Activated CD8-positive, alpha-beta memory T cell treated with anti-CD3 and anti-CD28 coated beads, Interleukin-2, amount 50 U/mL, for 24 hours (primary cell): ENCODE data around the gene ECEL1.

ENCODE experiments used
- DNase-seq: peaks from one replicate; pipeline ENCODE4 v3.0.0-alpha.2; 2020; ENCODE audit errors: extremely low read depth

The ECEL1 gene

DNA sequence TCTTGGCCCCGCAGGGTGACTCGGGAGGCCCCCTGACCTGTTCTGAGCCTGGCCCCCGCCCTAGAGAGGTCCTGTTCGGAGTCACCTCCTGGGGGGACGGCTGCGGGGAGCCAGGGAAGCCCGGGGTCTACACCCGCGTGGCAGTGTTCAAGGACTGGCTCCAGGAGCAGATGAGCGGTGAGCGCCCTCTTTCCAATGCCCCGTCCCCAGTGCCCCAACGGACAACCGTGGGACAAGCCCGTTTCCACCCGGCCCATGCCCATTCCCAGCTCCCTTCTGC lies 35.7 kb upstream of the ECEL1 start:
- no peak for DNase-seq

DNA sequence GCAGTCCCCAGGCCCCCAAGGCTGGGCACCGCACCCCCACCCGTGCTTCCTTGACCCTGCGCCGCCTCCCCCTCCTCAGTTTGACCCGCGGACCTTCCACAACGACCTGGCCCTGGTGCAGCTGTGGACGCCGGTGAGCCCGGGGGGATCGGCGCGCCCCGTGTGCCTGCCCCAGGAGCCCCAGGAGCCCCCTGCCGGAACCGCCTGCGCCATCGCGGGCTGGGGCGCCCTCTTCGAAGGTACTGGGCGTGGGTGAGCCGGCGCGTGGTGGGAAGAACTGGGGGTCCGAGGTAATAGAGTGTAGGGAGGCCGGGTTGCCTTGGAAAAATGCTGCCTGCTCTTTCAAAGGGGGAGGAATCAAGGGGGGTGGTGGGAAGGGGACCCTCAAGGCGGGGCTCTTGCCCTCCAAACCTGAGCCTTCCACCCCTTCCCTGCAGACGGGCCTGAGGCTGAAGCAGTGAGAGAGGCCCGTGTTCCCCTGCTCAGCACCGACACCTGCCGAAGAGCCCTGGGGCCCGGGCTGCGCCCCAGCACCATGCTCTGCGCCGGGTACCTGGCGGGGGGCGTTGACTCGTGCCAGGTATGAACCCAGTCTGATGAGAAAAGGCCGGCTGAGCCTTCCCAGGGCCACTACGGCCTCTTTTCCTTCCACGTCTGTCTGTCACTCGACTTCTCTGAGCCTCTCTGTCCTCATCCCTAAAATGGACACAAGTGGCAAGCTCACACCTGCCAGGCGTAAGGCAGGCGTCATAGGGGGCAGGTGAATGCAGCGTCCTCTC lies 35.2 kb upstream of the ECEL1 start:
- DNase-seq: no peak

DNA sequence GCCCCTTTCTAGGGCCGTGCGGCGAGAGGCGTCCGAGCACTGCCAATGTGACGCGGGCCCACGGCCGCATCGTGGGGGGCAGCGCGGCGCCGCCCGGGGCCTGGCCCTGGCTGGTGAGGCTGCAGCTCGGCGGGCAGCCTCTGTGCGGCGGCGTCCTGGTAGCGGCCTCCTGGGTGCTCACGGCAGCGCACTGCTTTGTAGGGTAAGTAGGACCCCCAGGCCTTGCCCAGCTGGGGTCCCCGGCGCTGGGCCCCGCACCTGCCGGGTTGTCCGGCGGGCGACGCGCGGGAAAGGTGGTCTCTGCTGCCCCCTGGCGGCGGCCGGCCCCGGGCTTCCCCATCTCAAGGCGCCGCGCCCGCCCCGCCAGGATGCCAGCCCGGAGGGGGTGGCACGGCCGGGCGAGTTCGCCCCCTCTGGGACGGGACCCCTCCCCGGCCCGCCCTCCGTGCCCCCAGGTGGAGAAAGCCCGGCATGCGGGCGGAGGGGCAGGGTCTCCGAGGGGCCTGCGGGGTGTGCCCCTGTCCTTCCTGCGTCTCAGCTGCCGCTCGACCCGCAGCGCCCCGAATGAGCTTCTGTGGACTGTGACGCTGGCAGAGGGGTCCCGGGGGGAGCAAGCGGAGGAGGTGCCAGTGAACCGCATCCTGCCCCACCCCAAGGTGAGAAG lies 34.5 kb upstream of the ECEL1 start:
- no peak for DNase-seq

DNA sequence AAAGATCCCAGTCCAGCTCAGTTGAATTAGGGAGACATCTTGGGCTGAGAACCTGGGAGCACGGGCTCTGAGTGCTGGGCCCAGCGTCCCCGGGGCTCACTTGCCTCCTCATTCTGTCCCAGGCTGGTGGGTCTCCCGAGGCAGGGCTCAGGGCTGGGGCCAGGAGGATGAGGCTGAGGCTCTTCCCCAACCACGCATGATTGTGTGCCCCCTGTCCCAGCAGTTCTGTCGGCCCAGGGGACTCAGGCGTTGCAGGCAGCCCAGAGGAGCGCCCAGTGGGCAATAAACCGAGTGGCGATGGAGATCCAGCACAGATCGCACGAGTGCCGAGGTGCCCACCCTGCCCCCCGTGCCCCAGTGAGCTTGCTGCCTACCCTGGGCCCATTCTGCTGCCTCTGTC lies 33.5 kb upstream of the ECEL1 start:
- DNase-seq: no peak

DNA sequence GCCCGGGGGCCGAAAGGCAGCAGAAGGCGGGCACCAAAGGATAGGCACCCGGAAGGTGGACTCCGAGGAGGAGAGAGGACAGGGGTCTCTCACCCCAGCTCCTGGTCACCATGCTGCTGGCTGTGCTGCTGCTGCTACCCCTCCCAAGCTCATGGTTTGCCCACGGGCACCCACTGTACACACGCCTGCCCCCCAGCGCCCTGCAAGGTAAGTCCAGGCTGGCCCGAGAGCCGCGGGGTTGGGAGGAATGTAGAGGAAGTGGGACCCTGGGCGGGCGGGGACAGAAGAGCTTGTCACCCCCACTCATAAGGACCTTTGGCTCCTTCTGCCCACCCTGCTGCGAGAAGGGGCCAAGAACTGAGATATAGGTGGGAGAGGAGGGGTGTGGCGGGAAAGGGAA lies 32.9 kb upstream of the ECEL1 start:
- no peak for DNase-seq

DNA sequence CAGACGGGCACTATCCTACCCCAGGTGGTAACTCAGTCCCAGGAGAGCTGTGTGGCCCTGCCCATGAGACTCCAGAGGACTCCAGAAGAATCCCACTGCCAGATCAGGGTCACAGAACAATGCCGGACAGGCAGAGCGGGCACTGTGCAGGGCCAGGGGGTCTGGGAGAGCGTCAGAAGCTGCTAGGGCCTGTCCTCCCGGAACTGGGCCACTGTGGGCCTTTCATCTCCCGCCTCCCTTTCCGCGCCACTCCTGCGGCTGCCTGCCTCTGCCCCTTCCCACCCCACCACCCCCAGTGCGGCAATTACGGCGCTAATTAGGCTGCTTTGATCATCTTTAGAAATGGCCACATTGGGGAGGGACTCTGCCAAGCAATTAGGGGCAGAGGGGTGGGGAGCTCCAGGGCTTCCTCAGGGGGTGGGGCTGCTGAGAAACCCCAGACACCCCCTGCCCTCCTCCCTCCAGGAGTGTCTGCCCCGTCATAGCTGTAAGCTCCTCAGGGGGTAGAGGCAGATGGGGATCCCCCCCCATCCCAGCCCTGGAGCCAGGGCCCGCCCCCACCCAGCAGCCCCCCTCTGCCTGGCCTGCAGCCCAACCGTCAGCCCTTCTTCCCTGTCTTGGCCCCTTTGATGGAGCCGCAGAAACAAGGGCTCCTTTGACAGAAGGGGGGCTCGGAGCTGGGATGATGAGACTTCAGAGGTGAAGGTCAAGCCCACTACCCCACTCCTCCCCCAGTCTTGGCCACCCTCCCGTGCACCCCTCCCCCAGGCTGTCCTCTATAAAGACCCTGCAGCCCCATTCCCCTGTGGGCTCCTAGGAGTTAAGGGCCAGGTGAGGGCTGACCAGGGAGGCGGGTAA lies 32.2 kb upstream of the ECEL1 start, which contains the start of gene PRSS56:
Gene PRSS56 (plus strand): TSS at position 808 of the 858 bp plus-strand sequence. CDS start 211 bp downstream, outside the sequence.
- no peak for DNase-seq

DNA sequence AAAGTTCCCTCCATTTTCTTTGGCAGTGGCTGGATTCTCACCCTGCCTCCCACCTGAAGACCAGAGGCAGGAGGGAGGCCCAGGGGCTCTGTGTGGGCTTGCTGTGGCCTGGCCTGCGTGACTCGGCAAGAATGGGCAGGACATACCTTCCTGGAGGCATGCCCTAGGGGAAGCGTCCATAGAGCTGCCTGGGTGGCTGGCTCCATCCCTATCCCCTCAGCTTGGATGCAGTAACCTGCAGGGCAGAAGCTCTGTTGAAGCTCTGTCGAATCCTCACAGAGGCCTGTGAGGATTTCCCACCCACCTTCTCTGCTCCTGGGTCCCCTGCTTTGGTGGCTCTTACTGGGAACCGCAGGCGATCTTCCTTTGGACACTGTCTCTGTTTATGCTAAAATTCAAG lies 31.2 kb upstream of the ECEL1 start:
- DNase-seq: no peak

DNA sequence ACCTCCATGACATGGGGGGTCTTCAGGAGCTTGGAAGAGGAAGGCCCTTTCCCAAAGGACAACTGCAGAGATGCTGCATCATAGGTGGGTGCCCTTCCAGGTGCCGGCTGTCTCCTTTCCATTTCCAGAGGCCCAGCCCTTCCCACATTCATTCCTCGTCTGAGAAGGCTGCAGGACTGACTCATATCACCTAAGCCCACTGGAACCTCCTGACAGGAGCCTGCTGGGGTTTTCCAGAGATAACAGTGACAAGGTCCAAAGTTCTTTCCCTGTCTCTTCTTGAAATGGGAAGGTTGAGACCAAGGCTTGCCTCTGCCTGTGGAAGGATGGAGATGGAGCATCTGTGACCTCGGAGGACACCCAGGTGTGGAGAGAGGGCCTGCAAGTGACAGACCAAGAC lies 28.9 kb upstream of the ECEL1 start:
- no peak for DNase-seq

DNA sequence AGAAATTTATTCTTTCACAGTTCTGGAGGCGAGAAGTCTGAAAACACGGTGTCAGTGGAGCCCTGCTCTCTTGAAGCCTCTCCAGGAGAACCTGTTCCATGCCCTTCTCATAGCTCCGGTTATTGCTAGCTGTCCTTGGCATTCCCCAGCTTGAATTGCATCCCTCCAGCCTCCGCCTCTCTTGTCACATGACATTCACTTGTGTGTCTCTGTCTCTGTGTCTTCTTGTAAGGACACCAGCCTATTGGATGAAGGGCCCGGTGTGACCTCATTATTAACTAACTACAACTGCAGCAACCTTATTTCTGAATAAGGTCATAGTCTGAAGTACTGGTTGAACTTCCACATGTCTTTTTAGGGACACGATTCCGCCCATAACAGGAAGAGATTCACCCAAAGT lies 28.0 kb upstream of the ECEL1 start:
- DNase-seq: no peak

DNA sequence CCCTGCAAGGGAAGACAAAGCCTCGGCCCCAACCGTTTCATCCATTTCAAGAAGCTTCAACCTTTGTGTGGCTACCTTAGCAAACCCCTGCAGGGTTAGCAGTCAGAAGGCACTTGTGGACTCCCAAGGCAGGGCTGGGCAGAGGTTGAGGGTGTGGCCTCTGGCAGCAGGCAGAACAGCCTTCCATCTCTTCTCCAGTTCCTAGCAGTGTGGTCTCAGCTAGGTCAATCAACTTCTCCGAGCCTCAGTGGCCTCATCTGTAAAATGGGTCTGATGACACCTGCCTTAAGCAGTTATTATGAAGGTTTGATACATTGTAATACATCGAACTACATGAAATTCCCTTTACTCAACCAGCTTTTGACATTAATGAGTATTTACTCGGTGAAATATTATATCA lies 25.7 kb upstream of the ECEL1 start:
- DNase-seq: no peak

DNA sequence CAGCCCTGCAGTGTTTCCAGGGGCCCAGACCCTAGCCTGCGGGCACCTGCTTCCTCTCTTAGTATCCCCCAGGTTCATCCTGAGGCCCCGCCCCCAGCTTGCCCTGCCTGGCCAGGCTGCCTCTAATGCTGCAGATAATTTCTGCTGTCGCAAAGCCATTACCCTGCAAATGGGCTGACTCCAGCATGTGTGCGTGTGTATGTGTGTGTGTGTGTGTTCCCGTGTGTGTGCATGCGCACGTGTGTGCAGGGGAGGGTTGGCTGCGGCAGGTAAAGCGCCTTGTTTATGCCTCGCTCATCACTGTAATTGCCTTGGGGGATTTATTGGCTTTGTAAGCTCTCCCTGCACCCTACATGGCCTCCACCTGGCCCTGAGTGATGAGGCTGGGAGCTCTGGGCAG lies 25.0 kb upstream of the ECEL1 start:
- no peak for DNase-seq

DNA sequence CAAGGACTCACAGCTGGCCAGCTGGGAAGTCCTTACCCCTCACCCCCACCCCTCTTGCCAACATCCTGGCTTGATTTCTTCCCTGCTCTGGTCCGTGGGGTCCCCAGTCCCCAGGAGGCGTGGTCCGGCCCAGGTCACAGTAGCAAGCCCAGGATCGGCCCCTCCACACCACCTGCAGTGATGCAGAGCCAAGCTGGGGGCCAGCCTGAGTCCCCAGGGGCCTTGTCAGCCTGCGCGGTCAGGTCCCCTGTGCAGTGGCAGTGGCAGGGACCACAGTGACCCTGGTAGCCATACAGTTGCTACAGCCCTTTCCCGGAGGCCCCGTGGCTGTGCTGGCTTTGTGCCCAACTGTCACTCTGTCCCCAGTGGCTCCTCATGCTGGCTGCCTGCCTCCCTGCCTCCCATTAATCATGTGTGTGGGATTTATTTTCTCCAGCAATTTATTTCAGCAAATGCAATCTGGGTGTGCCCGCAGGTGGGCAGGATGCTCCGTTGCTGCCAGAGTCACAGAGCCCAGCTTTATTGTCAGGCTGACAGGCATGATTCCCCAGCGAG lies 23.8 kb upstream of the ECEL1 start:
- no peak for DNase-seq

DNA sequence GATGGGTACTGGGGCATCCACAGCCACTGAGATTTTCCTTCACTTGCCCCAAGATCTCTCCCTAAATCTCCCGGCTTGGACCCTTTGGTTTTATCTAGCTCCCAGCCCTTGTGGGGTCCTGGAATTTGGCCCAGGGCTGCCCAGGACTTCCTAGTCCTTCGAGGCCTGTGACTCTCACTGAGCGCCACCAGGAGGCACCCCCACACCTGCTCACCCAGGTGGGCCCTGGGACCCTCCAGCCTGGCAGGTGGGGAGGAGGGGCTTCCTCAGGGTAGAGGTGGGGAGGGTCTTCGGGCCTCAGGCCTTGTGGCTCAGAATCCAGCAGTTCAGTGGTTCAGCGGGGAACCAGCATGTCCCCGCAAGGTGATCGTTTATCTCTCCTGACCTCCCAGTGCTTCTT lies 20.6 kb upstream of the ECEL1 start:
- DNase-seq: no peak

DNA sequence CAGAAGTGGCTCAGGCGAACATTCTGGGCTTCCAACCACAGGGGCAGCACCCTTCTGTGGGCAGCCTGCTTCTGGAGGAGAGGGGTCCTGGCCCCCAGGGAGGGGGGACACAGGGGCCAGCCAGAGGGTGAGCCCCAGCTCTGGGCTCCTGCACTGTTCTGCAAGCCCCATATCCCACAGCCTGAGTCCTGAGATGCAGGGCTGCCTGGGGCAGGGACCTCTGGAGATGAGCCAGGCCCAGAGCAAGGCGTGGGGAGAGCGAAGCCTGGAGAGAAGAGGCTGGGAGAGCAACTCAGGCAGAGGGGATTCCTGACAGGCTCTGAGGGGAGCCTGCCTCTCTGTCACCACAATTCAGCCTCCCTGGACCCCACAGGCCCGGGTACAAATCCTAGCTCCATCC lies 19.1 kb upstream of the ECEL1 start:
- no peak for DNase-seq

DNA sequence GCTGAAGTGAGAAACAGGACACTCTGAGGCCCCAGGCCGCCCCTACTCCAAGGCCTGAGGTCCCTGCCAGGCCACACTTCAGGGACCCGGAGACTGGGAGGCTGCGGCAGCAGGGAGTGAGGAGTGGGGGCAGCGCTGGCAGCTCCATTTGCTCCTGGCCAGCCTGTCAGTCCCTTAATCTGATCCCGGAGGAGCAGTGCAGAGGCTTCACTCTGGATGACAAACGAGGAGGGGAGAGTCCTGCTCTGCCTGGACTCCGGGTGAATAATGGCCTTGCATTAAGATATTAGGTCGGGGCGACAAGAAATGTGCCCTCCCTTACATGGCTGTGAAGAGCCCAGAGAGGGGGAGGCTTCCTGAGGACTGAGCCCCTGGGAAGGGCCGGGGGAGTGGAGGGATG lies 18.2 kb upstream of the ECEL1 start:
- no peak for DNase-seq

DNA sequence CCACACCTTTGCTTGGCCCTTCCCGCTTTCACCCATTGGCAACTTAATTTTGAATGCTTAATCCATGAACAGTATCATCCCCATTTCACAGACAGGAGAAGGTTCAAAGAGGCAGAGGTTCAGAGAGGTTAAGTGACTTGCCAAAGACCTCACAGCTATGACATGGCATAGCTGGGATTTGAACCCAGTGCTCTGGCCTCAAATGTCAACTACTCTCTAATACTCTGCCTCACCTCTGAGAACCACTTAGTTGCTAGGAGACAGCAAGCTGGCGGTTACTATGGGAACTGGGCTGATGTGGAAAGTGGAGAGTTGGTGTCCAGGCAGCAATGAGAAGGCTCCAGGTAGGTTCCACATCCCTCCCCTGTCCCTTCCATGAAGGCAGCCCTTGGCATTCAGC lies 16.8 kb upstream of the ECEL1 start:
- DNase-seq: no peak

DNA sequence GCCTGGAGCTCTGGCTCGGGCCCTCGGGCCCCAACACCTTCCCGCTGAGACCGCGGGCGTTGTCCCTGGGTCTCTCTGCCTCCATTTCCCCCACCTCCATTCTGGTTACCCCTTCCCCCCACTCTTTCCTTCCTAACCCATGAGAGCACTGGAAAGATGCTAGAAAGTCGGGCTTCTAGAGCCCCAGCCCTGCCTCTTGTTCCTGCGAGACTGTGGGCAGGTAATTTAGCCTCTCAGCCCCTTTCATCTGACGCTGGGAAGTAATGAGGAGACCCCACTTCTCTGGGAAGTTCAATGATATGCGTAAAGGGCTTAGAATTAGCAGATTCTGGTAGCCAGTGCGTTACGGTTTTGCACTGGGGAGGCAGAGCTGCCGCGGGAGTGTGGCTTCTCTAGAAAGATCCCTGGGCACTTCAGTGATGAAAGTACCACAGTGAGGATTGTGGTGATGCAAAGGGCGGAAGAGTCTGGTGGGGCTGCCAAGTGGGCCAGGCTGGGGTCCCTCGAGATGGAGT lies 16.2 kb upstream of the ECEL1 start:
- no peak for DNase-seq

DNA sequence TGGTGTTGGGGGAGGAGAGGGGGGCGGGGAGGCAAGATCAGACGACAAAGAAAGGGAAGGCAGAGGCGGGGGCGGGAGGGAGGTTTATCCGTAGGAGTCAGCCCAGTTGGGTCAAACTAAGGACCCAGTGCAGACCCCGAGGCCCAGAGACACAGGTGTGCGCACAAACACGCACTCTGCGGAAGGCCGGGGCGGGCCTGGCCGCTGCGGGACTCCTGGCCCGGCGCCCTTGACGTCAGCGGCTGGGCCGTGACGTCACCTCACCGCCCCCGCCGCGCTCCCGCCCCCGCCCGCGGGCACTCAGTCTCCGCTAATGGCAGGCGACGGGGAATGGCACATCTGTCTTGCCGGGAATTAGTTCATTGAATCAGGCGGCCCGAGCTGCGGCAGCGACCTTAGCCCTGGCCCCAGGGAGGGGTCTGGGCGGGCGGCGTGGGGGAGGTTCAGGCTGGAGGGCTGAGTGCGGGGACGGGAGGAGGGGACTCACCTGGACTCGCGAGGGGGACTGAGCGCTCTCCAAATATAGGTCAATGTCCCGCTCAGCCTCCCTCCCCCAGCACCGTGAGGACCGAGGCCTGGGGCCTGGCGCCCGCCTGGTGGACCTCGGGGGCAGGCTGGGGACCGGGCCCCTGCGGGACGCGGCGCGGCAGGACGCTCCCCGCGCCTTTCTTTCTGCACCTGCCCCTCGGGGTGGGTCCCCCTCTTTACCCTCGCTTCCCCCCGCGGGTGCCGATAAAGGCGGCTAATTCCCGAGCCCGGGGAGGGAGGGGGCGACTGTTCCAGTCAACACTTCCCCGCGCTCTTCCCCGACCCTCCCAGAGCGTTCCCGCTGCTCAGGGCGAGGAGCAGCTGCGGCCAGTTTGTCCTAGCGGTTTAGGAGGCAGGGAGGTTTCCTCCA lies 15.5 kb upstream of the ECEL1 start:
- DNase-seq: no peak

DNA sequence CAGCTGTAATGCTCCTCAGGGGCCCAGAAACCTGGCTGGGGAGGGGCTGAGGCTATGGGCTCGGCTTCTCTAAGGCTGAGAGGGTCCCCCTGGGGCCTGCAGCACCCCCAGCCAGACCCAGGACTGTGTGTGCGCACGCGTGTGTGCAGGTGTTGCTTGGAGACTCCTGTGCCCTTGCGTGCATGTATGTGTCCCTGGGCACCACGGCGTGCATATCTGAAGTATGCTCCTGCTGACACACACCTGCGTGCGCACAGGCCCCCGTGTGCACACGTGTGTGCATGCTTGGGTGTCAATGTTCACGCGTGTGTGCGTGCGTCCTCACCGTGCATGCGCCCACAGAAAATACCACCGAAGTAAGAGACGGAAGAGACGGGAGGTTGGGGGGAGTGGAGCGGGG lies 14.9 kb upstream of the ECEL1 start:
- DNase-seq: no peak

DNA sequence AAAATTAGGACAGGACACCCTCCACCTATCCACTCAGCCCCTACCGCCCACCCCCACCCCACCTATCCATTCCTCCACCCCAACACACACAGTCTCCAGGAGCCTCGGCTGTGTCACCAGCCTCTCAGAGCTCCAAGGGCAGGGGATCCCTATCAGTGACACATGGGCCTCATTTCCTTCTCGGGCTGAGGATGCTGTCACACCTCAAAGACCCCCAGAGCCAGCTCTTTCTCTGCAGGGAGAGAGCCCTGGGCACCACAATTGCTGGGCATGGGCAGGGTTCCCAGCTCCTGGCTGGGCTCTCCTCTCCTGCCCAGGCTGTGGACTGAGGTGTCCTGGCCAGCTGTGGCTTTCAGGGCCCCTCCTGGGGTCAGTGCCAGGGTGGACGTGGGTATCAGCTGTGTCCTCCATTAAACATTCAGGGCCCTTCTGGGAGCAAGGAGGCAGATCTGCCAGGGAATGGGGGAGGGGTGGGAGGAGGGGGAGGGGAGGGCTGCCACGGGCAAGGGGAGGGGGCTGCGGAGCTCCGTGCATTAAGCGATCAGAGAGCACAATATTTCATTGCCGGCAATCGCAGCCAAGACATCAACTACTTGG lies 14.3 kb upstream of the ECEL1 start:
- no peak for DNase-seq

DNA sequence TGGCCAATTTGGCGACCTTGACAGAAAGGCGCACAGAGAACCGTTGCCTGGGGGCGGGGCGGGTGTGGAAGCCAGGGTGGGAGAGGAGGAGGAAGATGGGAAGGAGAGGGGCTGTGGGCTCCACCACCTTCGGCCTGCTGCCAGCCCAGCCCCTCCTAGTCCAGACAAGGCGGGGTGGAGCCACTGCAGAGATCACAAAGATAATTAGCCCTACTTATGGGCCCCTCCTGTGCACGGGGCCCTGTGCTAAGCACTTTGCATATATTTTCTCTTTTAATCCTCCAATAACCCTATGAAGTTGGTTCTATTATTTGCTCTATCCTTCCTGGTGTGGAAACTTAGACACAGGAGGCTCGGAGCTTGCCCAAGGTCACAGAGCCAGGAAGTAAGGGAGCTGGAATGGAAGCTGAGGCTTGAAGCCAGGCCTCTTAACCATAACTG lies 13.7 kb upstream of the ECEL1 start:
- DNase-seq: no peak
